PC-3 (cell line): ENCODE data around the gene TMC1.

Experiments
- EZH2 ChIP-seq: fragments of 300-600 bp; sonication (generic); IDR thresholded peaks from one replicate; pipeline ENCODE4 v1.6.1; 2017; ENCODE audit warnings: antibody characterized with exemption, mild to moderate bottlenecking, low read length; ENCODE audit not compliant: unreplicated experiment
- TF ChIP-seq, protein P1 (sequence below): fragments of 300-600 bp; sonication (generic); conservative IDR thresholded peaks from 2 replicates; pipeline ENCODE4 v1.5.1; 2017; ENCODE audit warnings: antibody characterized with exemption, low read depth, mild to moderate bottlenecking, low read length

DNA sequence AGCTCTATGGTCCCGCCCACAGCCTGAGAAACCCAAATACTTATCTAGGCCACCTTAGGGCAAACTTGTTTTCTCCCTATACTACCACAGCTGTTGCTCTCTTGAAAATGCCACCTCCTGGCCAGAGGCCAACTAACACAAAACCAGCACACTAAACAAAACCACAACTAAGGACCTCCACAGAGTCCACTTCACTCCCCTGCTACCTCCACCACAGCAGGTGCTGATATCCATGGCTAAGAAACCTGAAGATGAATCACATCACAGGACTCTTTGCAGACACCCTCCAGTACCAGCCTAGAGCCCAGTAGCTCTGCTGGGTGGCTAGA, 323.0 kb downstream of the TMC1 start:
- TF ChIP-seq, protein P1, sequence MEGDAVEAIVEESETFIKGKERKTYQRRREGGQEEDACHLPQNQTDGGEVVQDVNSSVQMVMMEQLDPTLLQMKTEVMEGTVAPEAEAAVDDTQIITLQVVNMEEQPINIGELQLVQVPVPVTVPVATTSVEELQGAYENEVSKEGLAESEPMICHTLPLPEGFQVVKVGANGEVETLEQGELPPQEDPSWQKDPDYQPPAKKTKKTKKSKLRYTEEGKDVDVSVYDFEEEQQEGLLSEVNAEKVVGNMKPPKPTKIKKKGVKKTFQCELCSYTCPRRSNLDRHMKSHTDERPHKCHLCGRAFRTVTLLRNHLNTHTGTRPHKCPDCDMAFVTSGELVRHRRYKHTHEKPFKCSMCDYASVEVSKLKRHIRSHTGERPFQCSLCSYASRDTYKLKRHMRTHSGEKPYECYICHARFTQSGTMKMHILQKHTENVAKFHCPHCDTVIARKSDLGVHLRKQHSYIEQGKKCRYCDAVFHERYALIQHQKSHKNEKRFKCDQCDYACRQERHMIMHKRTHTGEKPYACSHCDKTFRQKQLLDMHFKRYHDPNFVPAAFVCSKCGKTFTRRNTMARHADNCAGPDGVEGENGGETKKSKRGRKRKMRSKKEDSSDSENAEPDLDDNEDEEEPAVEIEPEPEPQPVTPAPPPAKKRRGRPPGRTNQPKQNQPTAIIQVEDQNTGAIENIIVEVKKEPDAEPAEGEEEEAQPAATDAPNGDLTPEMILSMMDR: no peak
- TF ChIP-seq EZH2: no peak
